Measurements from ENCODE around the gene CCDC13.
A peak's percentile ranks its signal among the peaks of the same experiment; 100 is the strongest.

The CCDC13 gene

DNA sequence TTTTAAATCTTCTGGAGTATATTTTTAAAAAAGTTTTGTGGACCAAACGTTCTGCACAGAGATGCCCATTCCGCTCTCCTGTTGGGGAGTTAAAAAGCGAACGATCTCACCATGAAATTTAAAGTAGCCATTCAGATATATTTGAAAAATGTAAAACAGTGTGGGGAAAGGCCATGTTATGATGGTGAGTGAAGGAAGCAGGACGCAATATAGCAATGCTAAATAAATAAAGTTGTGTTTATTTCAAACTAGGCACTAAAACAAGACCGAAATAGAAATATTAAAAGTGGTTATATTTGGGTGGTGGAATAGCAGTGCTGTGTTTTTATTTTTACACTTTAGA lies 327 bp upstream of the CCDC13 start:
- Histone ChIP-seq H3K27ac (ENCODE audit: low read depth, low read length) (no peak overlapping the region), H3K36me3 (ENCODE audit: control insufficient read depth in 5 of 5, insufficient read depth in 5 of 5, low read length in 5 of 5) (no peaks in the 10 kb centered on the region), H3K27me3 (ENCODE audit: control insufficient read depth in 5 of 5, insufficient read depth in 4 of 5, low read length in 5 of 5) (no peaks in the 10 kb centered on the region), H3K9me3 (ENCODE audit: control insufficient read depth in 5 of 5, low read length in 5 of 5) (no peaks in the 10 kb centered on the region), H3K9ac (ENCODE audit: low read length in 5 of 5) (peak overlapping the region in 2 of 5 donors; percentile 57 to 74), H3K4me1 (ENCODE audit: control insufficient read depth in 5 of 5, insufficient read depth in 5 of 5, low read length in 5 of 5) (peaks cover 0 to 14% (median 13%) of the 10 kb centered on the region in 5 donors), H3K4me3 (ENCODE audit: low read depth in 1 of 5, low read length in 5 of 5) (peak overlapping the region; percentile 56 to 77 (median 68))

DNA sequence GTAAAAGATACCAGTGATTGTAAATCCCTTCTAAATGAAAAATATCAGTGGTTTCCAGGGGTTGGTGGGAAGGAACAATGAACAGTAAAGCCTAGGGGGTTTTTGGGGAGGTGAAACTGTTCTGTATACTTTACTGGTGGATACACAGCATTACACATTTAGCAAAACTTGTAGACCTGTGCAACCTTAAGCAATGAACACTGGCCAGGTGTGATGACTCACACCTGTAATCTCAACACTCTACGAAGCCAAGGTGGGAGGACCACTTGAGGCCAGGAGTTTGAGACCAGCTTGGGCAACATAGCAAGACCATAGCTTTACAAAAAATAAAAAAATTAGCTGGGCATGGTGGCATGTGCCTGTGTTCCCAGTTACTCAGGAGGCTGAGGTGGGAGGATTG lies 1.8 kb downstream of the CCDC13 start:
- Histone ChIP-seq H3K27ac (ENCODE audit: low read depth, low read length) (no peak overlapping the region), H3K9me3 (ENCODE audit: control insufficient read depth in 5 of 5, low read length in 5 of 5) (no peaks in the 10 kb centered on the region), H3K4me1 (ENCODE audit: control insufficient read depth in 5 of 5, insufficient read depth in 5 of 5, low read length in 5 of 5) (peaks cover 0 to 15% (median 14%) of the 10 kb centered on the region in 5 donors), H3K4me3 (ENCODE audit: low read depth in 1 of 5, low read length in 5 of 5) (no peak overlapping the region), H3K36me3 (ENCODE audit: control insufficient read depth in 5 of 5, insufficient read depth in 5 of 5, low read length in 5 of 5) (no peaks in the 10 kb centered on the region), H3K9ac (ENCODE audit: low read length in 5 of 5) (no peak overlapping the region), H3K27me3 (ENCODE audit: control insufficient read depth in 5 of 5, insufficient read depth in 4 of 5, low read length in 5 of 5) (no peaks in the 10 kb centered on the region)

GRCh38 chr3:42769477-42770131 lies 3.4 kb downstream of the CCDC13 start:
- Histone ChIP-seq H3K4me1 (ENCODE audit: control insufficient read depth in 5 of 5, insufficient read depth in 5 of 5, low read length in 5 of 5) (peaks cover 2 to 22% (median 20%) of the 10 kb centered on the region in 5 donors), H3K9me3 (ENCODE audit: control insufficient read depth in 5 of 5, low read length in 5 of 5) (no peaks in the 10 kb centered on the region), H3K36me3 (ENCODE audit: control insufficient read depth in 5 of 5, insufficient read depth in 5 of 5, low read length in 5 of 5) (no peaks in the 10 kb centered on the region), H3K9ac (ENCODE audit: low read length in 5 of 5) (no peak overlapping the region), H3K4me3 (ENCODE audit: low read depth in 1 of 5, low read length in 5 of 5) (no peak overlapping the region), H3K27me3 (ENCODE audit: control insufficient read depth in 5 of 5, insufficient read depth in 4 of 5, low read length in 5 of 5) (no peaks in the 10 kb centered on the region), H3K27ac (ENCODE audit: low read depth, low read length) (no peak overlapping the region)

DNA sequence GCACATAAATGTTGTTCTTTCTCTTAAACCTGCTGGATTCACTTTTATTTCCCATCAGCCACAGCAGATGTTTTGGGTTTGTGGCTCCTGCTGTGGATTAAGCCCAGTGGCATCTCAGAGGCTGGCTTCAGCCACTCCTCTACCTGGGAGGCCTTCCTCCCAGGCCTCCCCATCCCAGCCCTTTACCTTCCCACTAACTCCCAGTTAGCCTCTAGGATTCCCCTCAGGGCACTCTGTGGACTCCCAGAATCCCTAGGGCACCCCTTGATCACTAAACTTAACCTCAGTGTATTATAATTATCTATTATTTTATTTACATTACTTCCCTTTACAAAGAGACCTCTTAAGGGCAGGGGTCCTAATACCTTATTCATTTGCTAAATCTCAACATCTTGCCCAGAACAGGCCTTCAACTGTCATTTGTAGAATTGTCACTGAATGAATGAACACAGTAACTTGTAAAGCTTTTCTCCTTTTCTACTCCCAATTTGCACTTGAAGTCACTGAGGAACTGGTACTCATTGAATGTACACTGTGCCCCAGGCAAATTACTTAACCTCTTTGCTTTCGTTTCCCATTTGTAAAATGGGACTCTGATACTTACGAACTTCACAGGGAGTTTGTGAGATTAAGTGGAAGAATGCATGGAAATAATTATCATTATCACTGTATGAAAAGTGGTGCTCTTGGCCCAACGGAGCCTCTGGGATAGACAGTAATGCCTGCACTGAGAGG lies 8.3 kb downstream of the CCDC13 start:
- Histone ChIP-seq H3K9ac (ENCODE audit: low read length in 5 of 5) (no peak overlapping the region), H3K27me3 (ENCODE audit: control insufficient read depth in 5 of 5, insufficient read depth in 4 of 5, low read length in 5 of 5) (no peaks in the 10 kb centered on the region), H3K4me1 (ENCODE audit: control insufficient read depth in 5 of 5, insufficient read depth in 5 of 5, low read length in 5 of 5) (peaks cover 2 to 34% (median 31%) of the 10 kb centered on the region in 5 donors), H3K27ac (ENCODE audit: low read depth, low read length) (no peak overlapping the region), H3K36me3 (ENCODE audit: control insufficient read depth in 5 of 5, insufficient read depth in 5 of 5, low read length in 5 of 5) (no peaks in the 10 kb centered on the region), H3K9me3 (ENCODE audit: control insufficient read depth in 5 of 5, low read length in 5 of 5) (no peaks in the 10 kb centered on the region), H3K4me3 (ENCODE audit: low read depth in 1 of 5, low read length in 5 of 5) (no peak overlapping the region)

- no peak overlapping the region for H3K4me3 ChIP-seq (ENCODE audit: low read depth in 1 of 5, low read length in 5 of 5)
- H3K36me3 ChIP-seq (ENCODE audit: control insufficient read depth in 5 of 5, insufficient read depth in 5 of 5, low read length in 5 of 5), result no peaks in the 10 kb centered on the region
- peaks cover 2 to 34% (median 31%) of the 10 kb centered on the region in 5 donors for H3K4me1 ChIP-seq (ENCODE audit: control insufficient read depth in 5 of 5, insufficient read depth in 5 of 5, low read length in 5 of 5)
- H3K9me3 ChIP-seq (ENCODE audit: control insufficient read depth in 5 of 5, low read length in 5 of 5), result no peaks in the 10 kb centered on the region
- no peak overlapping the region for H3K9ac ChIP-seq (ENCODE audit: low read length in 5 of 5)
- H3K27me3 ChIP-seq (ENCODE audit: control insufficient read depth in 5 of 5, insufficient read depth in 4 of 5, low read length in 5 of 5), result no peaks in the 10 kb centered on the region
- H3K27ac ChIP-seq (ENCODE audit: low read depth, low read length), result no peak overlapping the region
These were observed 8.9 kb downstream of the CCDC13 start for GRCh38 chr3:42764115-42764514.

DNA sequence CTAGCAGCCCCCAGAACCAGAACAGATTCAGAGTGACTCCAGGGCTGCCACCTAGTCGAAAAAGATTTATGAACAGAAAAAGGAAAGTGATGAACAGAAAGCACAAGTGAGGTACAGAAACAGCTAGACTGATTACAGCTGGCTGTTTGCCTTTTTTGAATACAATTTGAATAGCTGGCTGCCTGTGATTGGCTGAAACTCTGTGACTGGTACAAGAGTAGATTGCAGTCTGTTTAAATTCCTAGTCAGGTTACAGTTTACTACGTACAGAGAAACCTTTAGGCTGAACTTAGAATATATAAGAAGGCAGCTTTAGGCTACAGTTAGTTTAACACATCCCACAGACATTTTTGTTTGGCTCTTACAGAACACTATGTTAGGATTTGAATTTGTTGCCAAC lies 10.0 kb downstream of the CCDC13 start:
- Histone ChIP-seq H3K4me1 (ENCODE audit: control insufficient read depth in 5 of 5, insufficient read depth in 5 of 5, low read length in 5 of 5) (peaks cover 2 to 34% (median 31%) of the 10 kb centered on the region in 5 donors), H3K4me3 (ENCODE audit: low read depth in 1 of 5, low read length in 5 of 5) (no peak overlapping the region), H3K36me3 (ENCODE audit: control insufficient read depth in 5 of 5, insufficient read depth in 5 of 5, low read length in 5 of 5) (no peaks in the 10 kb centered on the region), H3K27ac (ENCODE audit: low read depth, low read length) (peak overlapping the region; percentile 79), H3K9me3 (ENCODE audit: control insufficient read depth in 5 of 5, low read length in 5 of 5) (no peaks in the 10 kb centered on the region), H3K9ac (ENCODE audit: low read length in 5 of 5) (no peak overlapping the region), H3K27me3 (ENCODE audit: control insufficient read depth in 5 of 5, insufficient read depth in 4 of 5, low read length in 5 of 5) (no peaks in the 10 kb centered on the region)

DNA sequence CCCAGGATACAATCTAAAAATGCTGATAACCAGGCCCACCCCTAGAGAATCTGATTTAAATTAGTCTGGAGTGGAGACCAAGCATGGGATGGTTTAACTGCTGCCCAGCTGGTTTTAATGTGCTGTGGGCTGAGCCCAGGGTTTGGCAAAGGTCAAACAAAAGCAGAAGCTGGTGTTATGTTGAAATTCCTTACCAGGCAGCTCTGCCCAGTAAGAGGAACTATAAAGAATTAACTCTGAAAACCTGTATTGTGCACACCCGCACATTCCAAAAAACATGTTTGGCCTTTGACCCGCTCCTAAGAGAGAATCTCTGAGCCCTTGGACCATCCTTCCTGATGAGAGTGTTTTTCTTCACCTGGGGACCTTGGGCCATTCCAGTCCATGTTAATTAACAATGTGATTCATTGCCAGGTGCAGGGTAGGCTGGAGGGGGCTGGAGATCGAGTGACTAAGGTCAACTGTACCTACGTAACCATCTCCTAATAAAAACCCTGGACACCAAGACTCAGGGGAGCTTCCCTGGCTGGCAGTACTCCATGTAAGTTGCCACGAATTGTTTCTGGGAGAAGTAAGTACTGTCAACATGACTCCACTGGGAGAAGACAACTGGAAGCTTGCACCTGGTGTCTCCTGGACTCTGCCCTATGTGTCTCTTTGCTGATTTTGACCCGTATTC lies 10.9 kb downstream of the CCDC13 start:
- H3K4me1 ChIP-seq (ENCODE audit: control insufficient read depth in 5 of 5, insufficient read depth in 5 of 5, low read length in 5 of 5), result peaks cover 2 to 34% (median 31%) of the 10 kb centered on the region in 5 donors
- H3K27ac ChIP-seq (ENCODE audit: low read depth, low read length), result peak overlapping the region; percentile 79
- peak overlapping the region in 1 of 5 donors; percentile 7 for H3K9ac ChIP-seq (ENCODE audit: low read length in 5 of 5)

GRCh38 chr3:42758126-42758525 lies 14.9 kb downstream of the CCDC13 start:
- Histone ChIP-seq H3K9me3 (ENCODE audit: control insufficient read depth in 5 of 5, low read length in 5 of 5) (no peaks in the 10 kb centered on the region), H3K27ac (ENCODE audit: low read depth, low read length) (no peak overlapping the region), H3K27me3 (ENCODE audit: control insufficient read depth in 5 of 5, insufficient read depth in 4 of 5, low read length in 5 of 5) (no peaks in the 10 kb centered on the region), H3K4me1 (ENCODE audit: control insufficient read depth in 5 of 5, insufficient read depth in 5 of 5, low read length in 5 of 5) (peaks cover 0 to 49% (median 34%) of the 10 kb centered on the region in 5 donors), H3K9ac (ENCODE audit: low read length in 5 of 5) (no peak overlapping the region), H3K4me3 (ENCODE audit: low read depth in 1 of 5, low read length in 5 of 5) (no peak overlapping the region), H3K36me3 (ENCODE audit: control insufficient read depth in 5 of 5, insufficient read depth in 5 of 5, low read length in 5 of 5) (no peaks in the 10 kb centered on the region)

More for the DNA sequence above, 10.9 kb downstream of the CCDC13 start:
- H3K36me3 ChIP-seq (ENCODE audit: control insufficient read depth in 5 of 5, insufficient read depth in 5 of 5, low read length in 5 of 5), result no peaks in the 10 kb centered on the region
- no peak overlapping the region for H3K4me3 ChIP-seq (ENCODE audit: low read depth in 1 of 5, low read length in 5 of 5)
- no peaks in the 10 kb centered on the region for H3K9me3 ChIP-seq (ENCODE audit: control insufficient read depth in 5 of 5, low read length in 5 of 5)
- no peaks in the 10 kb centered on the region for H3K27me3 ChIP-seq (ENCODE audit: control insufficient read depth in 5 of 5, insufficient read depth in 4 of 5, low read length in 5 of 5)

DNA sequence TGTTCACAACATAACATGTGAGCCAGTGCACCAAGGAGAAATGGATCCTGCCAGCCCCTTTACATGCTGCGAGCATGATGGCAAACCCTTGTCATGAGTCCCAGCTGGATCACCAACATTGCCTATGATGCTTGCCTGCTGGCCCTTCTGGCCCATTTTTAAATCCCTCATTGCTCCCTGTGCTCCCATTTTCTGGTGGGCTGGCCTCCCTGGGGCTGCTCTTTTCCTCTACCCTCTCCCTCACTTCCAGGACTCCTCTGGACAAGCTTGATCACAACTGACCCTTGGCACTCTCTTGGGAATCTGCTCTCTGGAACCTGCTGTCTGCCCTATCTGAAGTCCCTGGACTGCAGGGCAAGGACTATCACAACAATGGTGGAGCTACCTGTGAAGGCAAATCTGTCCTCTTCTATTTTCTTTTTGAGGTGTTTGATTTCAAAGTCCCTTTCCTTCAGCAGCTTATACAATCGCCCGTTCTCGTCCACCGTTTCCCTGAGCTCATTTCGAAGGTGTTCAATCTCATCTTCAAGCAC lies 16.3 kb downstream of the CCDC13 start:
- Histone ChIP-seq H3K36me3 (ENCODE audit: control insufficient read depth in 5 of 5, insufficient read depth in 5 of 5, low read length in 5 of 5) (no peaks in the 10 kb centered on the region), H3K9me3 (ENCODE audit: control insufficient read depth in 5 of 5, low read length in 5 of 5) (no peaks in the 10 kb centered on the region), H3K4me3 (ENCODE audit: low read depth in 1 of 5, low read length in 5 of 5) (no peak overlapping the region), H3K27me3 (ENCODE audit: control insufficient read depth in 5 of 5, insufficient read depth in 4 of 5, low read length in 5 of 5) (no peaks in the 10 kb centered on the region), H3K9ac (ENCODE audit: low read length in 5 of 5) (no peak overlapping the region), H3K4me1 (ENCODE audit: control insufficient read depth in 5 of 5, insufficient read depth in 5 of 5, low read length in 5 of 5) (peaks cover 0 to 35% (median 22%) of the 10 kb centered on the region in 5 donors), H3K27ac (ENCODE audit: low read depth, low read length) (no peak overlapping the region)
